ENCODE results near the gene PKD2L2. TPM values are rescaled to one million over a fixed set of nuclear protein-coding genes. Genes with fewer than 3 reads are reported as not detected.

The PKD2L2 gene
- total and polyA plus RNA-seq, 9 of the 15 experiments (the other 6 are each of a cell fraction or from before 2014, with no cell fraction given), result 0.08 to 0.25 (median 0.11) TPM; not detected in 5

GRCh38 chr5:137888863-137889759 is at the start of gene PKD2L2 (continued):
- TF ChIP-seq, protein P1, sequence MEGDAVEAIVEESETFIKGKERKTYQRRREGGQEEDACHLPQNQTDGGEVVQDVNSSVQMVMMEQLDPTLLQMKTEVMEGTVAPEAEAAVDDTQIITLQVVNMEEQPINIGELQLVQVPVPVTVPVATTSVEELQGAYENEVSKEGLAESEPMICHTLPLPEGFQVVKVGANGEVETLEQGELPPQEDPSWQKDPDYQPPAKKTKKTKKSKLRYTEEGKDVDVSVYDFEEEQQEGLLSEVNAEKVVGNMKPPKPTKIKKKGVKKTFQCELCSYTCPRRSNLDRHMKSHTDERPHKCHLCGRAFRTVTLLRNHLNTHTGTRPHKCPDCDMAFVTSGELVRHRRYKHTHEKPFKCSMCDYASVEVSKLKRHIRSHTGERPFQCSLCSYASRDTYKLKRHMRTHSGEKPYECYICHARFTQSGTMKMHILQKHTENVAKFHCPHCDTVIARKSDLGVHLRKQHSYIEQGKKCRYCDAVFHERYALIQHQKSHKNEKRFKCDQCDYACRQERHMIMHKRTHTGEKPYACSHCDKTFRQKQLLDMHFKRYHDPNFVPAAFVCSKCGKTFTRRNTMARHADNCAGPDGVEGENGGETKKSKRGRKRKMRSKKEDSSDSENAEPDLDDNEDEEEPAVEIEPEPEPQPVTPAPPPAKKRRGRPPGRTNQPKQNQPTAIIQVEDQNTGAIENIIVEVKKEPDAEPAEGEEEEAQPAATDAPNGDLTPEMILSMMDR (IDR thresholded peaks at IDR 0.05 in 2 of 3, conservative IDR thresholded peaks at IDR 0.05 in 1 of 3; ENCODE audit: insufficient read depth in 2 of 3, low read depth in 1 of 3, low read length in 3 of 3), result no peak
- TF ChIP-seq RB1 (IDR thresholded peaks at IDR 0.05; ENCODE audit: low read depth), result peak; percentile 77
- TF ChIP-seq, protein P2, sequence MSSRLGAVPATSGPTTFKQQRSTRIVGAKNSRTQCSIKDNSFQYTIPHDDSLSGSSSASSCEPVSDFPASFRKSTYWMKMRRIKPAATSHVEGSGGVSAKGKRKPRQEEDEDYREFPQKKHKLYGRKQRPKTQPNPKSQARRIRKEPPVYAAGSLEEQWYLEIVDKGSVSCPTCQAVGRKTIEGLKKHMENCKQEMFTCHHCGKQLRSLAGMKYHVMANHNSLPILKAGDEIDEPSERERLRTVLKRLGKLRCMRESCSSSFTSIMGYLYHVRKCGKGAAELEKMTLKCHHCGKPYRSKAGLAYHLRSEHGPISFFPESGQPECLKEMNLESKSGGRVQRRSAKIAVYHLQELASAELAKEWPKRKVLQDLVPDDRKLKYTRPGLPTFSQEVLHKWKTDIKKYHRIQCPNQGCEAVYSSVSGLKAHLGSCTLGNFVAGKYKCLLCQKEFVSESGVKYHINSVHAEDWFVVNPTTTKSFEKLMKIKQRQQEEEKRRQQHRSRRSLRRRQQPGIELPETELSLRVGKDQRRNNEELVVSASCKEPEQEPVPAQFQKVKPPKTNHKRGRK (tag; IDR thresholded peaks at IDR 0.05), result no peak
- TF ChIP-seq, protein P3, sequence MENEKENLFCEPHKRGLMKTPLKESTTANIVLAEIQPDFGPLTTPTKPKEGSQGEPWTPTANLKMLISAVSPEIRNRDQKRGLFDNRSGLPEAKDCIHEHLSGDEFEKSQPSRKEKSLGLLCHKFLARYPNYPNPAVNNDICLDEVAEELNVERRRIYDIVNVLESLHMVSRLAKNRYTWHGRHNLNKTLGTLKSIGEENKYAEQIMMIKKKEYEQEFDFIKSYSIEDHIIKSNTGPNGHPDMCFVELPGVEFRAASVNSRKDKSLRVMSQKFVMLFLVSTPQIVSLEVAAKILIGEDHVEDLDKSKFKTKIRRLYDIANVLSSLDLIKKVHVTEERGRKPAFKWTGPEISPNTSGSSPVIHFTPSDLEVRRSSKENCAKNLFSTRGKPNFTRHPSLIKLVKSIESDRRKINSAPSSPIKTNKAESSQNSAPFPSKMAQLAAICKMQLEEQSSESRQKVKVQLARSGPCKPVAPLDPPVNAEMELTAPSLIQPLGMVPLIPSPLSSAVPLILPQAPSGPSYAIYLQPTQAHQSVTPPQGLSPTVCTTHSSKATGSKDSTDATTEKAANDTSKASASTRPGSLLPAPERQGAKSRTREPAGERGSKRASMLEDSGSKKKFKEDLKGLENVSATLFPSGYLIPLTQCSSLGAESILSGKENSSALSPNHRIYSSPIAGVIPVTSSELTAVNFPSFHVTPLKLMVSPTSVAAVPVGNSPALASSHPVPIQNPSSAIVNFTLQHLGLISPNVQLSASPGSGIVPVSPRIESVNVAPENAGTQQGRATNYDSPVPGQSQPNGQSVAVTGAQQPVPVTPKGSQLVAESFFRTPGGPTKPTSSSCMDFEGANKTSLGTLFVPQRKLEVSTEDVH (IDR thresholded peaks at IDR 0.05; ENCODE audit: low read depth, partially characterized antibody), result no peak
- TF ChIP-seq CTBP1 (IDR thresholded peaks at IDR 0.05; ENCODE audit: borderline replicate concordance), result peak; percentile 83
- 0 out of 2 replicates have a peak, but pooled peaks have one; percentile 18 for TF ChIP-seq SIN3B (IDR thresholded peaks at IDR 0.05; ENCODE audit: low read depth)
- TF ChIP-seq PHF21A (IDR thresholded peaks at IDR 0.05; ENCODE audit: borderline replicate concordance, low read depth), result no peak
- TF ChIP-seq ZNF143 (CRISPR knock-in tag; IDR thresholded peaks at IDR 0.05), result no peak
- TF ChIP-seq DMBX1 (CRISPR knock-in tag; IDR thresholded peaks at IDR 0.05; ENCODE audit: borderline replicate concordance), result no peak
- no peak for TF ChIP-seq ARID2 (IDR thresholded peaks at IDR 0.05)
- peak; percentile 25 for TF ChIP-seq POU5F1 (IDR thresholded peaks at IDR 0.05; ENCODE audit: borderline replicate concordance, low read depth, low read length, partially characterized antibody)
- TF ChIP-seq ZBTB8A (IDR thresholded peaks at IDR 0.05; ENCODE audit: partially characterized antibody), result no peak
- no peak for TF ChIP-seq FOSL1 (tag; conservative IDR thresholded peaks at IDR 0.05)
- TF ChIP-seq, protein P4, sequence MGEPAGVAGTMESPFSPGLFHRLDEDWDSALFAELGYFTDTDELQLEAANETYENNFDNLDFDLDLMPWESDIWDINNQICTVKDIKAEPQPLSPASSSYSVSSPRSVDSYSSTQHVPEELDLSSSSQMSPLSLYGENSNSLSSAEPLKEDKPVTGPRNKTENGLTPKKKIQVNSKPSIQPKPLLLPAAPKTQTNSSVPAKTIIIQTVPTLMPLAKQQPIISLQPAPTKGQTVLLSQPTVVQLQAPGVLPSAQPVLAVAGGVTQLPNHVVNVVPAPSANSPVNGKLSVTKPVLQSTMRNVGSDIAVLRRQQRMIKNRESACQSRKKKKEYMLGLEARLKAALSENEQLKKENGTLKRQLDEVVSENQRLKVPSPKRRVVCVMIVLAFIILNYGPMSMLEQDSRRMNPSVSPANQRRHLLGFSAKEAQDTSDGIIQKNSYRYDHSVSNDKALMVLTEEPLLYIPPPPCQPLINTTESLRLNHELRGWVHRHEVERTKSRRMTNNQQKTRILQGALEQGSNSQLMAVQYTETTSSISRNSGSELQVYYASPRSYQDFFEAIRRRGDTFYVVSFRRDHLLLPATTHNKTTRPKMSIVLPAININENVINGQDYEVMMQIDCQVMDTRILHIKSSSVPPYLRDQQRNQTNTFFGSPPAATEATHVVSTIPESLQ (CRISPR knock-in tag; IDR thresholded peaks at IDR 0.05), result peak; percentile 97; the same call in 1 of the 2 replicates
- TF ChIP-seq ZNF175 (CRISPR knock-in tag; IDR thresholded peaks at IDR 0.05; ENCODE audit: low read depth), result no peak
- no peak for TF ChIP-seq ZNF830 (CRISPR knock-in tag; IDR thresholded peaks at IDR 0.05)
- no peak; the same call in 1 of the 2 replicates for TF ChIP-seq MIER1 (IDR thresholded peaks at IDR 0.05; ENCODE audit: low read depth)
- no peak for TF ChIP-seq TRIM24 (IDR thresholded peaks at IDR 0.05)
- TF ChIP-seq ZNF212 (CRISPR knock-in tag; IDR thresholded peaks at IDR 0.05), result no peak
- TF ChIP-seq BCL6 (CRISPR knock-in tag; IDR thresholded peaks at IDR 0.05), result no peak
